ENCODE data around the gene CDHR5. TPM values are rescaled to one million over a fixed set of nuclear protein-coding genes. Genes with fewer than 3 reads are reported as not detected.

Gene CDHR5
- total and polyA plus RNA-seq, 10 donors = 0.02 to 0.16 (median 0.03) TPM; not detected in 7

GRCh38 chr11:581752-582151 is 43.0 kb downstream of the CDHR5 start:
- H3K9me3 ChIP-seq = no peaks in the 10 kb centered on the region
- WGBS, 5 donors = 83 to 91% (median 89%) methylated on average over 17 of the region's 17 CpGs
- H3K27me3 ChIP-seq (replicated peaks in 1 of 7) = no peaks in the 10 kb centered on the region
- intact Hi-C loops (cut with DNase I; ENCODE audit: low total_unique reads) = no loop called here
- H3K27ac ChIP-seq = no peak overlapping the region
- H3K4me1 ChIP-seq = peaks cover 31 to 62% (median 47%) of the 10 kb centered on the region in 6 donors
- no peak overlapping the region for H3K4me3 ChIP-seq
- DNase-seq = no peak
- H3K36me3 ChIP-seq = peaks cover 0 to 69% (median 44%) of the 10 kb centered on the region in 6 donors
- no peak for TF ChIP-seq POLR2A (IDR thresholded peaks at IDR 0.05)
- no peak for TF ChIP-seq POLR2AphosphoS5 (IDR thresholded peaks at IDR 0.05)

- no peak overlapping the region for H3K4me3 ChIP-seq
- no peak for DNase-seq
- peaks cover 0 to 65% (median 40%) of the 10 kb centered on the region in 6 donors for H3K36me3 ChIP-seq
- intact Hi-C loops (cut with DNase I; ENCODE audit: low total_unique reads) = no loop called here
- WGBS, 5 donors = 86 to 89% (median 88%) methylated on average over 14 of the region's 14 CpGs
- no peaks in the 10 kb centered on the region for H3K27me3 ChIP-seq (replicated peaks in 1 of 7)
- H3K9me3 ChIP-seq = no peaks in the 10 kb centered on the region
- TF ChIP-seq CTCF (IDR thresholded peaks at IDR 0.05 in 8 of 11, conservative IDR thresholded peaks at IDR 0.05 in 3 of 11) (no peak), POLR2AphosphoS5 (IDR thresholded peaks at IDR 0.05) (no peak), POLR2A (IDR thresholded peaks at IDR 0.05) (no peak)
- no peak overlapping the region for H3K27ac ChIP-seq
- peaks cover 31 to 58% (median 47%) of the 10 kb centered on the region in 6 donors for H3K4me1 ChIP-seq
Measured at GRCh38 chr11:581342-581741, 43.4 kb downstream of the CDHR5 start.

GRCh38 chr11:579830-580601 is 44.7 kb downstream of the CDHR5 start:
- Histone ChIP-seq H3K4me3 (no peak overlapping the region), H3K4me1 (peaks cover 31 to 62% (median 52%) of the 10 kb centered on the region in 6 donors), H3K9me3 (no peaks in the 10 kb centered on the region), H3K27me3 (replicated peaks in 1 of 7) (peaks cover 0 to 6% (median 5%) of the 10 kb centered on the region in 7 donors), H3K27ac (no peak overlapping the region), H3K36me3 (peaks cover 0 to 55% (median 33%) of the 10 kb centered on the region in 6 donors)
- 71 to 81% (median 78%) methylated on average over 16 to 20 of the region's 20 CpGs for WGBS, 5 donors
- no peak for DNase-seq
- intact Hi-C loops (cut with DNase I; ENCODE audit: low total_unique reads) = no loop called here
- TF ChIP-seq POLR2A (IDR thresholded peaks at IDR 0.05) = no peak

- H3K9me3 ChIP-seq = no peaks in the 10 kb centered on the region
- H3K27ac ChIP-seq = no peak overlapping the region
- TF ChIP-seq POLR2A (IDR thresholded peaks at IDR 0.05) (no peak), CTCF (IDR thresholded peaks at IDR 0.05 in 8 of 11, conservative IDR thresholded peaks at IDR 0.05 in 3 of 11) (no peak), POLR2AphosphoS5 (IDR thresholded peaks at IDR 0.05) (no peak)
- H3K4me1 ChIP-seq = peaks cover 31 to 73% (median 60%) of the 10 kb centered on the region in 6 donors
- peak overlapping the region in 5 of 8 donors; percentile 82 to 94 (median 84) for H3K4me3 ChIP-seq
- peaks cover 0 to 39% (median 21%) of the 10 kb centered on the region in 6 donors for H3K36me3 ChIP-seq
- WGBS, 5 donors = 70 to 82% (median 76%) methylated on average over 20 to 21 of the region's 21 CpGs
- no peak for DNase-seq
- intact Hi-C loops (cut with DNase I; ENCODE audit: low total_unique reads) = no loop called here
- peaks cover 0 to 16% (median 14%) of the 10 kb centered on the region in 7 donors for H3K27me3 ChIP-seq (replicated peaks in 1 of 7)
Measured at GRCh38 chr11:578276-579035, 46.3 kb downstream of the CDHR5 start.

- Histone ChIP-seq H3K27me3 (replicated peaks in 1 of 7) (peaks cover 0 to 19% (median 14%) of the 10 kb centered on the region in 7 donors), H3K27ac (peak overlapping the region in 2 of 8 donors; percentile 90 to 96), H3K36me3 (peaks cover 0 to 30% (median 12%) of the 10 kb centered on the region in 6 donors), H3K4me3 (peak overlapping the region; percentile 68 to 94 (median 84)), H3K4me1 (peaks cover 31 to 76% (median 60%) of the 10 kb centered on the region in 6 donors), H3K9me3 (no peaks in the 10 kb centered on the region)
- TF ChIP-seq CTCF (IDR thresholded peaks at IDR 0.05 in 8 of 11, conservative IDR thresholded peaks at IDR 0.05 in 3 of 11) (no peak), POLR2AphosphoS5 (IDR thresholded peaks at IDR 0.05) (no peak), POLR2A (IDR thresholded peaks at IDR 0.05) (no peak)
- intact Hi-C loops (cut with DNase I; ENCODE audit: low total_unique reads) = no loop called here
- WGBS, 5 donors = 65 to 80% (median 71%) methylated on average over 6 of the region's 6 CpGs
- no peak for DNase-seq
Measured at GRCh38 chr11:577611-577894, 47.2 kb downstream of the CDHR5 start.
